ENCODE results near the gene MKNK2.

MKNK2 gene

GRCh38 chr19:2056837-2057192, 5.8 kb upstream of the MKNK2 start:
- no peak for DNase-seq

- DNase-seq = no peak
Observed at GRCh38 chr19:2055931-2056836, 5.1 kb upstream of the MKNK2 start.

- DNase-seq = no peak
Observed at GRCh38 chr19:2054763-2055162, 3.7 kb upstream of the MKNK2 start.

GRCh38 chr19:2053601-2054389, 2.8 kb upstream of the MKNK2 start:
- DNase-seq = no peak

GRCh38 chr19:2051773-2052704, 995 bp upstream of the MKNK2 start:
- DNase-seq = no peak

GRCh38 chr19:2050349-2050990, 574 bp downstream of the MKNK2 start:
- no peak for DNase-seq

- DNase-seq = peak; percentile 33
Observed at GRCh38 chr19:2049741-2050348, 1.2 kb downstream of the MKNK2 start.

- no peak for DNase-seq
Observed at GRCh38 chr19:2048959-2049740, 1.9 kb downstream of the MKNK2 start.

- no peak for DNase-seq
Observed at GRCh38 chr19:2048104-2048958, 2.7 kb downstream of the MKNK2 start.

- DNase-seq = no peak
Observed at GRCh38 chr19:2047449-2048103, 3.5 kb downstream of the MKNK2 start.

GRCh38 chr19:2047076-2047448, 4.0 kb downstream of the MKNK2 start:
- DNase-seq = no peak

GRCh38 chr19:2046046-2046907, 4.8 kb downstream of the MKNK2 start:
- no peak for DNase-seq

GRCh38 chr19:2045501-2046045, 5.5 kb downstream of the MKNK2 start:
- DNase-seq = no peak

GRCh38 chr19:2044709-2045500, 6.1 kb downstream of the MKNK2 start:
- DNase-seq = no peak

- no peak for DNase-seq
Observed at GRCh38 chr19:2043961-2044708, 6.9 kb downstream of the MKNK2 start.

GRCh38 chr19:2043251-2043641, 7.8 kb downstream of the MKNK2 start:
- DNase-seq = no peak

All from activated T-cell treated with anti-CD3 and anti-CD28 coated beads for 4 hours (primary cell).